HG03045 (cell line): ENCODE data around the gene DUT.

Experiments used
- ATAC-seq: cut with Tn5 transposase; IDR thresholded peaks from one replicate; pipeline ENCODE4 v1.9.1; 2021; ENCODE audit warnings: mild to moderate bottlenecking, moderate library complexity; ENCODE audit not compliant: unreplicated experiment

Gene DUT

DNA sequence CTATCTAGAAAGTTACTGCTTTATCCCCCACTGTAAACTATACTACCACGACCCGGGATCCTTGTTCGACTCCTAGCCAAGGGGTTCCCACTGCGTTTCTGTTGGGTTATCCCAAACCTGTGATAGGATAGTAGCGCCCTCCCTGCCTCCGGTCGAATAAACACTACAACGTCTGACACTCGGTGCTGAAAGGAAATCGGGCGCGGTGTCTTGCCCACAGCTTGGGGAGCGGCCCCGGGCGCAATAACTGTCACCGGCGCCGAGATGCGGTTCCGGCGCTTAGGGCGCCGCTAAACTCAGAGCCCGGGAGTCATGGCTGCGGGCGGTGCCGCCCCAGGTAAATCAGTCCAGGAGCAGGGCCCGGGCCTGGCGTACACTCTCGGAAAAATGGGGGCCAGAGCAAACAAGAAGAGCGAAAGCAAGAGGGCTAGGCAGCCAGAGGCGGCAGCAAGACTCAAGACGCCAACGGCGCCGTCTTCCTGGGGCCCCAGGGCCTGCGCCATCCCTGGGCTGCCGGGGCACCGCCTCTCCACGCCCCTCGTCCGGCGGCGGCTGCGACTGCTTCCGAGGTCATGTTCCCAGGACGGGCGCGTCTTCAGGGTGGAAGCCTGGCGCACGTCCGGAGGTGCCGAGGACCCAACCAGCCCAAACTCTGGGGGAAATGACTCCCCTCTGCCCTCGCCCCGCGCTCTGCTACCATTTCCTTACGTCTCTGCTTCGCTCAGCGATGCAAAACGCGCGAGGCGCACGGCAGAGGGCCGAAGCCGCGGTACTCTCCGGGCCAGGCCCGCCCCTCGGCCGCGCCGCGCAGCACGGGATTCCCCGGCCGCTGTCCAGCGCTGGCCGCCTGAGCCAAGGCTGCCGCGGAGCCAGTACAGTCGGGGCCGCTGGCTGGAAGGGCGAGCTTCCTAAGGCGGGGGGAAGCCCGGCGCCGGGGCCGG is at the start of gene DUT:
TSS of gene DUT (plus strand) at position 575 of the 941 bp plus-strand sequence. CDS start at position 662, 87 bp downstream.
- peak; percentile 90 for ATAC-seq

DNA sequence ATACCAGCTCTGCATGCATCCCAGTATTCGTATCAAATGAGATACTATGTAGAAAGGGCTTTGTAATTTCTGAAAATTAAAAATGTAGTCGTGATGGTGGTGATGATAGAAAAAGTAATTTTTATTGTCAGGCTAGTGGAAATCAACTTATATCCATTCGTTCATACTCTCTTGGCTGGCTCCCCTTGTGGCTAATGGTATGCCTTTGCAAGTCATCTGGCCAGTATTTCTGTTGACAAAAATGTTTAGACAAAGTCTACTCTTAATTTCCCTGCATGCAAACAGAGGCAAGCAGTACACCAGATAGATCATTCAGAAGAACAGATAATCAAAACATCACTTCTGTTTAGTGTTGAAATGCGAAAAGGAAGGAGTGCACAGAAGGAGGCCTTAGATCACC is 49.6 kb upstream of the DUT start:
- no peak for ATAC-seq

DNA sequence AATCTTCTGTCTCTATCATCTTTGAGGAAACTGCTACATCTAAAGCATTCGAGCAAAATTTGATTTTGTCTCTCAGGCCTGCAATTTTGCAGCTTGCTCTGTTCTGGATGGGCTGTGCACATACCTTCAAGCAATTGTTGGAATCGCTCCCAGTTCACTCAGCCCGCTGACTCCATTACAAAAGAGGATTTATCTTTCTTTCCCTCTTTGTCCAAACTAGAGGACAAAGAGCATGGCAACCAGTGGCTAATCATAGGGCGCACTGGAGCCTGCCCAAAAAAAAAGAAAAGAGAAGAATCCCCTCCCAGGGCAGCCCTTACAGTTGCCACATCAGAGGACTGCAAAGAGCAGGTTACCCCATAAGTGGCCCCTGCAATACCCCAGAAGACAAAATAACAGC is 49.0 kb upstream of the DUT start:
- ATAC-seq, result no peak

- ATAC-seq, result no peak
Measured at GRCh38 chr15:48283396-48284145, 47.7 kb upstream of the DUT start.

GRCh38 chr15:48285329-48286214 is 45.7 kb upstream of the DUT start:
- no peak for ATAC-seq

DNA sequence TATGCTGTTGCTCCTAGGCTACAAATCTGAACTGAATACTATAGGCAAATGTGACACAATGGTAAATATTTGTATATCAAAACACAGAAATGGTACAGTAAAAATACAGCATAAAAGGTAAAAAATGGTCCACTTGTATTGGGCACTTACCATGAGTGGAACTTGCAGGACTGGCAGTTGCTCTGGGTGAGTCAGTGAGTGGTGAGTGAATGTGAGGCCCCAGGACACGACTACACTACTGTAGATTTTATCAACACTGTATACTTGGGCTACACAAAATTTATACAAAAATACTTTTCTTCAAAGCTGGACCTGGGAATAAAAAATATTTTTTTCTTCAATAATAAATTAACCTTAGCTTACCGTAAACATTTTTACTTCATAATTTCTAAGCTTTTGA is 41.6 kb upstream of the DUT start:
- no peak for ATAC-seq

GRCh38 chr15:48292458-48292857 is 38.8 kb upstream of the DUT start:
- no peak for ATAC-seq

- no peak for ATAC-seq
Measured at GRCh38 chr15:48297668-48298067, 33.6 kb upstream of the DUT start.

DNA sequence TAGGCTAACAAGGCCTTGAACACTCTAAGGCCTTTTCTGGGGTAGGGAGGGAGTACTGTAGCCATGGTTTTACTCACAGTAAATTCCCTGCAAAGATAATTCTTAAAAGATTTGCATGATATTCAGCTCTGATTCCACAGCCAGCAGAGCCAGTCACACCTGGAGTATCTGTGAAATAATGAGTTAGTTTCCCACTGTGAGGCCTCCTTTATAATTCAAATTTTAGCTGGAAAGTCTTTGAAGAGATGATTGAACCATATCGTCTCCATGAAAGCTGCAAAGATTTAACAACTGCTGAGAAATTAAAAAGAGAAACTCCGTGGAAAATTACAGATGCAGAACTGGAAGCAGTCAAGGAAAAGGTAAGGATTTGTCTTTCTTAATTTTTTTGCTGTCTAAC is 32.3 kb upstream of the DUT start:
- ATAC-seq, result no peak

DNA sequence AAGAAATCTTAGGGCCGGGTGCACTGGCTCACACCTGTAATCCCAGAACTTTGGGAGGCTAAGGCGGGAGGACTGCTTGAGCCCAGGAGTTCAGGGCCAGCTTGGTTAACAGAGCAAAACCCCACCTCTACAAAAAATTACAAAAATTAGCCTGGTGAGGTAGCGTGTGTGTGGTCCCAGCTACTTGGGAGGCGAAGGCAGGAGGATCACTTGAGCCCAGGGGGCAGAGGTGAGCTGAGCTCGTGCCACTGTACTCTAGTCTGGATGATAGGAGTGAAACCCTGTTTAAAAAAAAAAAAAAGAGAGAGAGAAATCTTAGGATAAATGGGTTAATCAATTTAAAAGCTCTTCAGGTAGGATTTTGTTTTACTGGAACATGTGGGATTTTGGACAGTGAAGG is 31.2 kb upstream of the DUT start:
- no peak for ATAC-seq

DNA sequence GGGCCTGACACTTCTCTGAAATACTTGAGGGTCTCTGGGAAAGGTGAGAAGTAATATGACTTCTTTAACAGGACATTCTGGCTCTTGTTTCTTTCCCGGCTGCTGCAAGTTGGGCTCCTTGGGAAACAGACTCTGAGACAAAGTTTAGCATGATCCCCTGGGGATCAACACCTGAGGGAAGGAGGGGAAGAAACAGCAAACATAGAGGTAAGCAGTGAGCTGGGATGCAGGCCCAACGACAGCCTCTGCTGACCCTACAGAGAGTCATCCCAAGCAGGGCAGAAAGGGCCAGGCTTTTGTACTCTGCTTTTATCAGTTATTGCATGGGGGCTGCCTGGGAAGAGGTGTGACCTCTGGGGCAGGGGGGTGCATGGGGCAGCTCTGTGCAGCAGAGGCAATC is 26.8 kb upstream of the DUT start:
- ATAC-seq, result no peak

GRCh38 chr15:48306639-48307038 is 24.6 kb upstream of the DUT start:
- ATAC-seq, result no peak

- no peak for ATAC-seq
Measured at GRCh38 chr15:48307586-48307985, 23.6 kb upstream of the DUT start.

- ATAC-seq, result no peak
Measured at GRCh38 chr15:48309740-48310139, 21.5 kb upstream of the DUT start.

- ATAC-seq, result no peak
Measured at GRCh38 chr15:48313216-48313615, 18.0 kb upstream of the DUT start.

DNA sequence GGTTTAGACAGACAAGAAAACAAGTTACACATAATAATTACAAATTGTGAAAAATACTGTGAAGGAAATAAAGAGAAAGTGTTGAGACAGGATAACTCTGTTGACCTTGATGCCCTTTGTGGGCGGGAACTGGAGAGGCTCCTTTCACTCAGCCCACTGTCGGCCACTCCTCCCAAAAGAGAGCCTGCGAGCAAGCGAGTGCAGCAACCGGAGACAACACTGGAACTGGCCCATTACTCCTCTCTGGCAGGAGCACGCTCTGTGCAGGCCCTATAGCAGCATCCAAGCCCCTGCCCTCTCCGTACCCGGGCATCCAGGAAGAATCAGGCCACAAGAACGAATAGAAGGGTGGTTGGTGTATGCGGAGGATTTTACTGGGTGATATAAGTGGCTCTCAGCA is 16.2 kb upstream of the DUT start:
- no peak for ATAC-seq

- ATAC-seq, result no peak
Measured at GRCh38 chr15:48317221-48317620, 14.0 kb upstream of the DUT start.

DNA sequence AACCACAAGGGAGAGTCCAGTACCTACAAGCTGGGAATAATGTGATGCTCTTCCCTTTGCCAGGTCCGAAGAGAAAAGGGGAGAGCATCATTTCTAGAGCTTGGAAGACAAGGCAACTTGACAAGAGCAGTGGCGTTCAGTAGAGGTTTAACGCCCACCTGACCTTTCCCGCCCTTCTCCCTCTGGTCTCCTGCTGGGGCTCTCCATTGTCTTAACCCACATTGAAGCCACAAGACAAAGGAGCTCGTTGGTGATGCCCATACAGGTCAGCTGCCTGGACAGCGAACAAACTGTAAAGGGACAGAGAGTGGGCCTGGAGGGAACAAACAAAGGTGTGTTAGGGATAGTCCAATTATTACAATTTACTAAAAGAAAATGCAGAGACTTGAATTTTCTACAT is 13.1 kb upstream of the DUT start:
- ATAC-seq, result no peak

- ATAC-seq, result no peak
Measured at GRCh38 chr15:48323294-48323693, 7.9 kb upstream of the DUT start.

GRCh38 chr15:48324949-48325348 is 6.3 kb upstream of the DUT start:
- no peak for ATAC-seq

GRCh38 chr15:48325400-48325799 is 5.8 kb upstream of the DUT start:
- no peak for ATAC-seq
